A549 treated with Mapracorat at 1 μM for 4 hours (cell line): Measurements from ENCODE around the gene DCAF12L1. TPM values are rescaled to one million over a fixed set of nuclear protein-coding genes. Genes with fewer than 3 reads are reported as not detected.

Source experiments
- total RNA-seq: library from RNA; stranded (reverse); fragments of 200-300 nt; extraction: Qiagen RNA extraction; gene quantifications from 5 replicates; pipeline ENCODE4 v1.2.3, GENCODE V29; 2022

DCAF12L1 gene
- not detected in 5 replicates for total RNA-seq

DNA sequence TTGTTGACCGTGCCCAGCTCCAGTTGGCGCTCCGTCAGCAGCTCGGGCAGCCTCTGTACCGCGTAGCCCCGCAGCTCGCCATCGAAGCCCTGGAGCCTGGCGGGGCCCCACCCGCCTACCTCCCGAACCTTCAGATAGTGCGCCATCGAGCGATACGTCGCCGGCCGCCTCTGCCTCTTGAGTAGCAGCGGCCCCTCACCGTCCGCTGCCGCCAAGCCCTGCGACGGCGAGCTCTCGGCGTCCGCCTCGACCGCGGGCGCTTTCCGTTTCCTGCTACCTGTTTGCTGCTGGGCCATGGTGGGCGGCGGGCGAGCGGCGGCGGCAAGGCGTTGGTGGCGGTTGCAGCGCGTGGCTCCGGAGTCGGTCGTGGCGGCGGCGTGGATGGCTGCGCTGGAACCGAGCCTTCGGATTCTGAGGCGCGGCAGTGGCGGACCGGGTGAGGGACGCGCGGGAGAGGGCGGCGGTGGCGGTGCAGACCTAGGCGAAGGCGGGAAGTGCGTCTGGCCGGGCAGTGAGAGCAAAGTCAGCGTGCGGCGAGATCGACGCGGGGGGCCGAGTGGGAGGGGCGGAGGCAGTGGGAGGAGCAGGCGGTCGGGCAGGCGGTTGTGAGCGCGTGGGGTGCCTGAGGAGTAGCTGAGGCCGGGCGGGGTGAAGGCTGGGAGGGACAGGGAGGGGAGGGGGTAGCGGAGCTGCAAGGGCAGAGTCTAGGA, at the start of gene DCAF12L1:
DCAF12L1 (minus strand) TSS at position 502 of the 710 bp plus-strand sequence; CDS start at position 296, 206 bp downstream.

